Stomach (tissue), 9 donors: ENCODE results near the gene TLE3. TPM values are rescaled to one million over a fixed set of nuclear protein-coding genes. Genes with fewer than 3 reads are reported as not detected.

ENCODE experiments used
- DNase-seq, 2 donors: peaks; one replicate each; pipeline versions ENCODE4 v3.0.0 to v3.0.0-alpha.2; 2013 to 2019
- H3K27ac ChIP-seq, 5 donors: fragments of 200-600 bp in 4 of 5; sonication (generic) in 4 of 5; one replicate each; pipeline ENCODE4 v1.5.1; 2013 to 2019; ENCODE audit warnings: mild to moderate bottlenecking in 1 of 5, moderate library complexity in 1 of 5
- H3K27me3 ChIP-seq, 3 donors: fragments of 200-600 bp; sonication (generic); one replicate each; pipeline ENCODE4 v1.5.1; 2017 to 2019; ENCODE audit warnings: mixed run types in 1 of 3
- H3K36me3 ChIP-seq, 4 donors: fragments of 200-600 bp; sonication (generic); 1 replicate in 3 of 4; 2 replicates in 1 of 4; pipeline ENCODE4 v1.5.1; 2016 to 2019
- H3K4me1 ChIP-seq, 4 donors: fragments of 200-600 bp; sonication (generic); one replicate each; pipeline ENCODE4 v1.5.1; 2016 to 2019
- H3K4me3 ChIP-seq, 4 donors: fragments of 200-600 bp; sonication (generic) in 3 of 4; one replicate each; pipeline ENCODE4 v1.5.1; 2016 to 2019; ENCODE audit warnings: mild to moderate bottlenecking in 1 of 4
- H3K9me3 ChIP-seq, 4 donors: fragments of 200-600 bp; sonication (generic); one replicate each; pipeline ENCODE4 v1.5.1; 2016 to 2019
- EP300 ChIP-seq: sonication (generic); formaldehyde crosslinking; IDR thresholded peaks from one replicate; pipeline ENCODE4 v1.6.1; 2017; ENCODE audit warnings: antibody characterized with exemption
- POLR2A ChIP-seq, 4 donors: fragments of 450-650 bp; IDR thresholded peaks; one replicate each; pipeline ENCODE4 v1.6.1; 2016; ENCODE audit warnings: antibody characterized with exemption in 4 of 4, control low read depth in 2 of 4, mild to moderate bottlenecking in 1 of 4, moderate library complexity in 1 of 4
- POLR2AphosphoS5 ChIP-seq, 3 donors: sonication (generic); formaldehyde crosslinking; IDR thresholded peaks; one replicate each; pipeline ENCODE4 v1.6.1; 2016; ENCODE audit warnings: antibody characterized with exemption in 3 of 3
- WGBS, 5 donors: extraction: QIAGEN DNeasy Blood & Tissue Kit in 3 of 5; methylation state at CpG; one replicate each; pipeline versions ENCODE4 v1.1.5 to v1.1.7; 2013 to 2018; 5-methylcytosine and 5-hydroxymethylcytosine counted together
- intact Hi-C: fragments of 100-400 bp; cut with DNase I; formaldehyde crosslinking; loops from one replicate; pipeline ENCODE4 v1.15.1; 2023; ENCODE audit warnings: low total_unique reads
- polyA plus RNA-seq, 3 donors: library from polyadenylated mRNA; stranded (reverse); fragments of 200-250 nt; gene quantifications; one replicate each; pipeline ENCODE4 v1.2.3, GENCODE V29; 2013
- total RNA-seq, 5 donors: library from RNA; depleted of rRNA; stranded (reverse); fragments of >200 nt; gene quantifications; one replicate each; pipeline versions ENCODE4 v1.1.0 to v1.2.3, GENCODE V29; 2014 to 2016
- TF ChIP-seq, protein P1 (sequence below), 7 experiments: fragments of 450-650 bp in 4 of 7; fragments of 200-600 bp in 3 of 7; sonication (generic) in 3 of 7; IDR thresholded peaks; one replicate each; pipeline ENCODE4 v1.5.1; 2016 to 2019; ENCODE audit warnings: antibody characterized with exemption in 7 of 7, control low read depth in 2 of 7, mild to moderate bottlenecking in 1 of 7
- donor health status: healthy with polysubstance abuse.
- donor health status: Bipolar disorder and iron deficiency.
- donor health status: healthy.

TLE3 gene
- total and polyA plus RNA-seq, 8 donors = 13.3 to 186 (median 30.9) TPM

DNA sequence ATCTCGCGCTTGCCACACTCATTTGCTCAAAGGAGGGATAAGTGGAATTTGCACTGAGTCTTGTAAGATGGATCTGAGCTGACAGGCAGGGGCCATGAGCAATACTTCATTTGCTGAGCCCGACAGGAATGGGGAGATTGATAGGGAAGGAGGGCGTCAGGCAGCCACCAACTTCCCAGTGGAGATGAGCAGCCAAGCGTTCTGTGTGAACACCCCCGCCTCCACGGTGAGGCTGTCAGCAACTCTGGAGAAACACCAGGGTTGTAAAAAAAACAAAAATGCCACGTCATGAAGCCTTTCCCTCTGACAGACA, 36.8 kb downstream of the TLE3 start:
- H3K27me3 ChIP-seq = no peaks in the 10 kb centered on the region
- H3K4me1 ChIP-seq = peaks cover 20 to 46% (median 37%) of the 10 kb centered on the region in 4 donors
- no peak overlapping the region for H3K27ac ChIP-seq
- peaks cover 70 to 100% (median 94%) of the 10 kb centered on the region in 4 donors for H3K36me3 ChIP-seq
- H3K4me3 ChIP-seq = no peak overlapping the region
- intact Hi-C loops = no loop called here
- WGBS, 5 donors = 93 to 96% (median 95%) methylated on average over 8 of the region's 8 CpGs
- H3K9me3 ChIP-seq = no peaks in the 10 kb centered on the region
- TF ChIP-seq, protein P1, sequence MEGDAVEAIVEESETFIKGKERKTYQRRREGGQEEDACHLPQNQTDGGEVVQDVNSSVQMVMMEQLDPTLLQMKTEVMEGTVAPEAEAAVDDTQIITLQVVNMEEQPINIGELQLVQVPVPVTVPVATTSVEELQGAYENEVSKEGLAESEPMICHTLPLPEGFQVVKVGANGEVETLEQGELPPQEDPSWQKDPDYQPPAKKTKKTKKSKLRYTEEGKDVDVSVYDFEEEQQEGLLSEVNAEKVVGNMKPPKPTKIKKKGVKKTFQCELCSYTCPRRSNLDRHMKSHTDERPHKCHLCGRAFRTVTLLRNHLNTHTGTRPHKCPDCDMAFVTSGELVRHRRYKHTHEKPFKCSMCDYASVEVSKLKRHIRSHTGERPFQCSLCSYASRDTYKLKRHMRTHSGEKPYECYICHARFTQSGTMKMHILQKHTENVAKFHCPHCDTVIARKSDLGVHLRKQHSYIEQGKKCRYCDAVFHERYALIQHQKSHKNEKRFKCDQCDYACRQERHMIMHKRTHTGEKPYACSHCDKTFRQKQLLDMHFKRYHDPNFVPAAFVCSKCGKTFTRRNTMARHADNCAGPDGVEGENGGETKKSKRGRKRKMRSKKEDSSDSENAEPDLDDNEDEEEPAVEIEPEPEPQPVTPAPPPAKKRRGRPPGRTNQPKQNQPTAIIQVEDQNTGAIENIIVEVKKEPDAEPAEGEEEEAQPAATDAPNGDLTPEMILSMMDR (IDR thresholded peaks at IDR 0.05) = no peak
- TF ChIP-seq POLR2AphosphoS5 (IDR thresholded peaks at IDR 0.05) = no peak
- TF ChIP-seq POLR2A (IDR thresholded peaks at IDR 0.05) = no peak
- TF ChIP-seq EP300 = no peak
- no peak for DNase-seq

DNA sequence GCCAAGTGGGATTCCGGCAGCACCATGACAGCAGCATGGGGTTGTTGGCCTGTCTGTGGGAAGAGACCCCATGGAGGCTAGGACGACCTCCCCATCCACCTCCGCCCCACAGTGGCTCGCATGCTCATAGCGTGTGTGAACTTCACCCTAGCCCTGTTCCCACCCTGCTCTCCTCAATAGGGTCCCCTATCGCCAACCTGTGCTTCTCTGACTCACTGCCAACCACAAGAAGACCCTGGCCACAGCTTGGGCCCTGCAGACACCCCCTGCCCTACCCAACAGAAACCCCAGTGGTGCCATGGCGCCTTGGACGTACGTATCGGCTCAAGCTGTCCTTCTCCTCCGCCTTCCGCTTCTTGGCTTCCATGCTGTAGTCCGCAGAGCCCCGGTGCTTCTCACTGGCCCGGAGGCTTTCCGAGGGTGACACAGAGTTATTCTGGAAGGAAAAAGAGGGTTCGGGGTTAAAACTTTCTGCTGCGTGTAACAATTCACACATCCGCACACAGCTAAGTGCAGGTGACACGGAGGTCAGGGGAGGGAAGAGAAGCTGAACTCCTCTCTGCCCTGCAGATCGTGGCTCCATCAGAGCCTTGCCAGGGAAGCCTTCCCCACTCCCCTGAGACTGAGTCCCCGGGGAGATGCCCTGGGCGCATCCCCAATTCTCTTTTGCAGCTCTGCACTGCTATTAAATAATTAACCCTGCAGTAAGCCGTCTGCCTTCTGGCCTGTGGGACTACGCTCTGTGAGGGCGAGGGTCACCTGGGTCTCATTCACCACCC, 37.3 kb downstream of the TLE3 start:
- peaks cover 76 to 100% (median 94%) of the 10 kb centered on the region in 4 donors for H3K36me3 ChIP-seq
- H3K4me1 ChIP-seq = peaks cover 15 to 41% (median 32%) of the 10 kb centered on the region in 4 donors
- 90 to 95% (median 93%) methylated on average over 25 to 26 of the region's 26 CpGs for WGBS, 5 donors
- TF ChIP-seq EP300 (no peak), POLR2A (IDR thresholded peaks at IDR 0.05) (no peak), POLR2AphosphoS5 (IDR thresholded peaks at IDR 0.05) (no peak)
- TF ChIP-seq, protein P1 (IDR thresholded peaks at IDR 0.05) = no peak
- intact Hi-C loops = no loop called here
- no peaks in the 10 kb centered on the region for H3K27me3 ChIP-seq
- no peaks in the 10 kb centered on the region for H3K9me3 ChIP-seq
- no peak for DNase-seq
- no peak overlapping the region for H3K27ac ChIP-seq
- no peak overlapping the region for H3K4me3 ChIP-seq

DNA sequence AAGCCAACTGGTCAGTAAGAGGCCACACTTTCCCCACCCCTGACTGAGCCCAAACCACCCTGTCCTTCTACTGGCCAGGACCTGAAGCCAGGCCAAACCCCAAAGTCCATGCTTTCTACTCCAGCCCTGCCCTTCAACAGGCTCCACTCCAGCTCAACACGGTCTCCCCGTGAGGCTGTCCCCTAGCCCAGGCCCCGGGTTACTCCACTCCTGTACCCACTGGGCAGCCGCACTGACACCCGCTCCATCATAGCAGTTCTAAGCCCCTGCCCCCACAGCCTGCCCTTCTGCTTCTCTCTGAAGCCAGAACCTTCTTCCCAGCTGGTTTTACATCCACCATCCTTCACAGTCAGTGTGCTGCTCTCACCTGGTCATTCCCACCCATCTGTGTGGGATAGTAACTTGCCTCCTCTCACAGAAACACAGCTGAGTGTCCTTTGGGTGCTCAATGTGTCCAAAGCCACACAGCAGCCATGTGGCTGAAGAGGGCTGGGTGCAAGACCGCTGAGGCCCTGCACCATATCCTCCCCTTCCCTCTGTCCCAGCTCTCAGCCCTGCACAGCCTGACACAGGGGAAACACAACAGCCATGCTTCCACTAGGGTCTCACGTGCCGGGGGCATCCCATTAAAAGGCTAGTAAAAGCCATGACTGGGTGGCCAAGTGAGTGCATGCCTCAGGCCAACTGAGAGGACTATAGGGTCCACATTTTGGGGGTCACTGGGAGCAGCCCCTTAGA, 38.1 kb downstream of the TLE3 start:
- no peak for DNase-seq
- 84 to 100% (median 96%) methylated on average over 7 to 8 of the region's 8 CpGs for WGBS, 5 donors
- Histone ChIP-seq H3K4me3 (no peak overlapping the region), H3K27me3 (no peaks in the 10 kb centered on the region), H3K36me3 (peaks cover 83 to 100% (median 94%) of the 10 kb centered on the region in 4 donors), H3K4me1 (peaks cover 7 to 33% (median 24%) of the 10 kb centered on the region in 4 donors), H3K9me3 (no peaks in the 10 kb centered on the region), H3K27ac (no peak overlapping the region)
- TF ChIP-seq POLR2A (IDR thresholded peaks at IDR 0.05) (no peak), POLR2AphosphoS5 (IDR thresholded peaks at IDR 0.05) (no peak), EP300 (no peak)
- TF ChIP-seq, protein P1 (IDR thresholded peaks at IDR 0.05) = no peak
- intact Hi-C loops = no loop called here

DNA sequence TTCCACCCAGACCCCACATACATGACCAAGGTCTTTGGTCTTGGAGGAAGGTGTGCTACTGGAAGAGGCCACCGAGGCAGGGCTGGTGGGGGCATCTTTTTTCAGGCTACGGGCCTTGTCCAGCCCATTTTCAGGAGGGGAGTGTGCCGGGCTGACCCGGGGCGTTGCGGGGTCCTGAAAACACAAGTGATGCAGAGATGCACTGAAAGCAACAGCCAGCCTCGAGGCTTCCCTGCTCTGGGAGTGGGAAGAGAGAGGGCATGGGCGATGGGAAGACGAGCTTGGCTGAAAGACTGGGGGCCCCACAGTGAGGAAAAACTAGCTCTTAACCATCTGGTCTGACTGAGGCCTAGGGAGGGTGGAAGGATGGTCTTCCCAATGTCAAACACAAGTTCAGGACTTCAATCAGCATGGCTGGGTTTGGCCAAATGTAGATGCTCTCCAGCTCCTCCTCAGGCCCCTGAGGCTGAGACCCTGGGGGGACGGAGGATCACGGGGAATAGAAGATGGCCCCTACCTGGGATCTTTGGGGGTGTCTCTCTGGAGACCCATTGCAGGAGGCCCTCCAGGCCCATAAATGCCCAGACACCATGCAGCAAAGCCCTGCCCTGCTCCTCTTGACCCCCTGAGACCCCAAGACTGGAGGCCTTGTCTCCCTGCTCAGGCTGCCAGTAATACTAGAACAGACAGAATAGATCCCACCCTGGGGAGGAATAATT, 38.9 kb downstream of the TLE3 start:
- 94 to 98% (median 96%) methylated on average over 9 to 11 of the region's 11 CpGs for WGBS, 5 donors
- TF ChIP-seq EP300 = no peak
- no peak for TF ChIP-seq POLR2AphosphoS5 (IDR thresholded peaks at IDR 0.05)
- TF ChIP-seq, protein P1 (IDR thresholded peaks at IDR 0.05) = no peak
- no peak for DNase-seq
- intact Hi-C loops = no loop called here
- no peaks in the 10 kb centered on the region for H3K9me3 ChIP-seq
- no peak overlapping the region for H3K27ac ChIP-seq
- H3K4me3 ChIP-seq = no peak overlapping the region
- no peaks in the 10 kb centered on the region for H3K27me3 ChIP-seq
- peaks cover 89 to 100% (median 96%) of the 10 kb centered on the region in 4 donors for H3K36me3 ChIP-seq
- peaks cover 0 to 25% (median 16%) of the 10 kb centered on the region in 4 donors for H3K4me1 ChIP-seq
